ENCODE data around the gene TBC1D22A. TPM values are rescaled to one million over a fixed set of nuclear protein-coding genes. Genes with fewer than 3 reads are reported as not detected.

TBC1D22A gene
- total RNA-seq, 1 experiment from 2014 or later = 20.9 TPM

- Histone ChIP-seq H3K27me3 (ENCODE audit: insufficient read depth, low read length) (no peaks in the 10 kb centered on the region), H4K20me1 (ENCODE audit: insufficient read depth) (no peaks in the 10 kb centered on the region), H3K9me3 (ENCODE audit: control insufficient read depth in 1 of 2, insufficient read depth in 1 of 2, low read depth in 1 of 2, low read length in 2 of 2) (no peaks in the 10 kb centered on the region), H3K36me3 (ENCODE audit: control insufficient read depth in 1 of 2, insufficient read depth in 2 of 2, low read length in 2 of 2) (no peaks in the 10 kb centered on the region), H3K79me2 (ENCODE audit: insufficient read depth, low read length) (no peaks in the 10 kb centered on the region), H3K9ac (ENCODE audit: low read length) (no peak overlapping the region), H3K4me1 (ENCODE audit: control insufficient read depth in 1 of 2, insufficient read depth in 2 of 2, low read length in 2 of 2) (peaks cover 5 to 11% of the 10 kb centered on the region in 2 experiments; a peak in 3 of 4 replicates), H2AFZ (ENCODE audit: low read depth, low read length, poor library complexity, severe bottlenecking) (no peak overlapping the region), H3K4me2 (ENCODE audit: low read length) (no peak overlapping the region), H3K9me2 (ENCODE audit: insufficient read depth) (no peaks in the 10 kb centered on the region), H3K27ac (ENCODE audit: low read depth, low read length) (no peak overlapping the region), H3K4me3 (replicated peaks in 1 of 2; ENCODE audit: low read depth in 1 of 2, low read length in 2 of 2) (no peak overlapping the region)
- ChIA-PET CTCF (no interaction called here), RAD21 (ENCODE audit: low non-redundant PET in 1 of 2, low total read pairs in 2 of 2, uncharacterized antibody in 2 of 2, unreplicated experiment in 2 of 2) (interaction anchor here in 1 of 2 experiments (0.6 kb wide), 1 partner anchor 209 kb away, joined by 3 read pairs; no protein-coding TSS in a partner anchor), POLR2A (no interaction called here)
- intact Hi-C loops (cut with micrococcal nuclease) = no loop called here
- no peak for ATAC-seq
- TF ChIP-seq, protein P1, sequence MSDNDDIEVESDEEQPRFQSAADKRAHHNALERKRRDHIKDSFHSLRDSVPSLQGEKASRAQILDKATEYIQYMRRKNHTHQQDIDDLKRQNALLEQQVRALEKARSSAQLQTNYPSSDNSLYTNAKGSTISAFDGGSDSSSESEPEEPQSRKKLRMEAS (IDR thresholded peaks at IDR 0.05) = no peak
- TF ChIP-seq SIN3A (IDR thresholded peaks at IDR 0.05; ENCODE audit: low read depth) (no peak), EZH2 (IDR thresholded peaks at IDR 0.05) (no peak), POLR2AphosphoS5 (IDR thresholded peaks at IDR 0.05; ENCODE audit: low read depth, low read length) (no peak), RAD21 (IDR thresholded peaks at IDR 0.05; ENCODE audit: low read depth) (no peak), SRF (IDR thresholded peaks at IDR 0.05; ENCODE audit: low read depth) (no peak), ZBTB33 (IDR thresholded peaks at IDR 0.05; ENCODE audit: extremely low read depth, insufficient replicate concordance, low read length) (no peak), SP1 (IDR thresholded peaks at IDR 0.05; ENCODE audit: low read depth) (no peak), JUND (IDR thresholded peaks at IDR 0.05) (no peak), POLR2A (IDR thresholded peaks at IDR 0.05; ENCODE audit: borderline replicate concordance, extremely low read depth, insufficient read depth, insufficient read length) (no peak)
- no peak for DNase-seq (ENCODE audit: low read depth, low spot score)
- no TSS peak for BruUV-seq (replicated peaks)
These were observed 432.2 kb downstream of the TBC1D22A start for GRCh38 chr22:47194476-47195155.
